Effector memory CD8-positive, alpha-beta T cell (primary cell): ENCODE results near the gene VRK1.
"Not testable (repeated sequence)": the region's sequence is repeated elsewhere in the genome, so short reads cannot be mapped to it uniquely, and the experiment has no call there.

Source experiments
- ATAC-seq: fragments of 150-1000 bp; cut with Tn5 transposase; replicated peaks from 2 replicates; pipeline ENCODE4 v1.10.0; 2021; ENCODE audit warnings: mild to moderate bottlenecking, moderate library complexity
- DNase-seq, 3 experiments: peaks; one replicate each; pipeline ENCODE4 v3.0.0; 2021
- H3K27ac Mint-ChIP-seq, 2 donors: one replicate each; pipeline ENCODE4 v1.8.0; 2022; ENCODE audit warnings: mild to moderate bottlenecking in 2 of 2, mixed read lengths in 2 of 2, moderate library complexity in 2 of 2
- H3K27me3 Mint-ChIP-seq, 2 donors: one replicate each; pipeline ENCODE4 v1.8.0; 2022; ENCODE audit warnings: mixed read lengths in 2 of 2
- H3K36me3 Mint-ChIP-seq: one replicate; pipeline ENCODE4 v1.8.0; 2022; ENCODE audit warnings: mild to moderate bottlenecking, moderate library complexity, mixed read lengths; ENCODE audit not compliant: insufficient read depth
- H3K4me1 Mint-ChIP-seq, 2 donors: one replicate each; pipeline ENCODE4 v1.8.0; 2022; ENCODE audit warnings: low read depth in 2 of 2, mixed read lengths in 2 of 2
- H3K4me3 Mint-ChIP-seq, 2 donors: one replicate each; pipeline ENCODE4 v1.8.0; 2022; ENCODE audit warnings: mild to moderate bottlenecking in 2 of 2, mixed read lengths in 2 of 2, moderate library complexity in 2 of 2
- H3K9me3 Mint-ChIP-seq, 2 donors: one replicate each; pipeline ENCODE4 v1.8.0; 2022; ENCODE audit warnings: mixed read lengths in 2 of 2

The VRK1 gene

DNA sequence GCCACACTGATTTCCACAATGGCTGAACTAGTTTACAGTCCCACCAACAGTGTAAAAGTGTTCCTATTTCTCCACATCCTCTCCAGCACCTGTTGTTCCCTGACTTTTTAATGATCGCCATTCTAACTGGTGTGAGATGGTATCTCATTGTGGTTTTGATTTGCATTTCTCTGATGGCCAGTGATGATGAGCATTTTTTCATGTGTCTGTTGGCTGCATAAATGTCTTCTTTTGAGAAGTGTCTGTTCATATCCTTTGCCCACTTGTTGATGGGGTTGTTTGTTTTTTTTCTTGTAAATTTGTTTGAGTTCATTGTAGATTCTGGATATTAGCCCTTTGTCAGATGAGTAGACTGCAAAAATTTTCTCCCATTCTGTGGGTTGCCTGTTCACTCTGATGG, 32.0 kb upstream of the VRK1 start:
- DNase-seq, H3K4me3 Mint-ChIP-seq, H3K27ac Mint-ChIP-seq, H3K9me3 Mint-ChIP-seq, H3K36me3 Mint-ChIP-seq, H3K4me1 Mint-ChIP-seq, ATAC-seq: not testable (repeated sequence)
- peaks cover 23 to 47% of the 10 kb centered on the region in 2 donors for H3K27me3 Mint-ChIP-seq

- H3K27me3 Mint-ChIP-seq: peaks cover 57 to 70% of the 10 kb centered on the region in 2 donors
- H3K4me3 Mint-ChIP-seq: no peak overlapping the region
- H3K36me3 Mint-ChIP-seq: no peaks in the 10 kb centered on the region
- H3K4me1 Mint-ChIP-seq: no peaks in the 10 kb centered on the region
- no peak overlapping the region for H3K27ac Mint-ChIP-seq
- DNase-seq (no peak), ATAC-seq (no peak)
- no peaks in the 10 kb centered on the region for H3K9me3 Mint-ChIP-seq
Observed at GRCh38 chr14:96772929-96773328, 24.3 kb upstream of the VRK1 start.

- Mint-ChIP-seq H3K36me3 (no peaks in the 10 kb centered on the region), H3K27ac (no peak overlapping the region), H3K4me1 (no peaks in the 10 kb centered on the region), H3K27me3 (peaks cover 29 to 59% of the 10 kb centered on the region in 2 donors), H3K9me3 (no peaks in the 10 kb centered on the region), H3K4me3 (no peak overlapping the region)
- ATAC-seq (no peak), DNase-seq (no peak)
Observed at GRCh38 chr14:96776791-96777190, 20.4 kb upstream of the VRK1 start.

GRCh38 chr14:96780500-96780899, 16.7 kb upstream of the VRK1 start:
- ATAC-seq (no peak), DNase-seq (no peak)
- no peaks in the 10 kb centered on the region for H3K9me3 Mint-ChIP-seq
- H3K27ac Mint-ChIP-seq: no peak overlapping the region
- H3K4me3 Mint-ChIP-seq: no peak overlapping the region
- H3K36me3 Mint-ChIP-seq: no peaks in the 10 kb centered on the region
- no peaks in the 10 kb centered on the region for H3K4me1 Mint-ChIP-seq
- H3K27me3 Mint-ChIP-seq: peaks cover 25 to 70% of the 10 kb centered on the region in 2 donors

DNA sequence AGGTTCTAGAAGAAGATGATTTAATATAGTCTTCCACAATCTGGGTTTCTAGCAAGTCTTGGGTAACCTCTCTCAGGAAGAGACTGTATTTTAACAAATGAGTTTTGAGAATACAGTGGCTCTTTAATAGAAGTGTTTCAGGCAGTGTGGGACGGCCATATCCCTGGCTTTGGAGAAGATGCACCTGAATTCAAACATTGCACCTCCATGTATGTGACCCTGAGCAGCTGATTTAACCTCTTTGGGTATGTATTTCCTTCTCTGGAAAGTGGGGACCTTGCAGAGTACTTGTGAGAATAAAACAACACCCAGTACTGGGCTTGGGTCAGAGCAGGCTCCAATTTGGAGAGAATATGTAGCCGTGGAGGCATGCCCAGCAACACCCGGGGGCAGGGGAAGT, 15.8 kb upstream of the VRK1 start:
- Mint-ChIP-seq H3K4me3 (no peak overlapping the region), H3K9me3 (no peaks in the 10 kb centered on the region), H3K36me3 (no peaks in the 10 kb centered on the region), H3K4me1 (no peaks in the 10 kb centered on the region), H3K27ac (no peak overlapping the region), H3K27me3 (peaks cover 34 to 79% of the 10 kb centered on the region in 2 donors)
- ATAC-seq (no peak), DNase-seq (no peak)

GRCh38 chr14:96782436-96782835, 14.7 kb upstream of the VRK1 start:
- Mint-ChIP-seq H3K36me3 (no peaks in the 10 kb centered on the region), H3K4me1 (no peaks in the 10 kb centered on the region), H3K9me3 (no peaks in the 10 kb centered on the region), H3K27me3 (peaks cover 34 to 72% of the 10 kb centered on the region in 2 donors), H3K27ac (no peak overlapping the region), H3K4me3 (no peak overlapping the region)
- DNase-seq (no peak), ATAC-seq (no peak)

DNA sequence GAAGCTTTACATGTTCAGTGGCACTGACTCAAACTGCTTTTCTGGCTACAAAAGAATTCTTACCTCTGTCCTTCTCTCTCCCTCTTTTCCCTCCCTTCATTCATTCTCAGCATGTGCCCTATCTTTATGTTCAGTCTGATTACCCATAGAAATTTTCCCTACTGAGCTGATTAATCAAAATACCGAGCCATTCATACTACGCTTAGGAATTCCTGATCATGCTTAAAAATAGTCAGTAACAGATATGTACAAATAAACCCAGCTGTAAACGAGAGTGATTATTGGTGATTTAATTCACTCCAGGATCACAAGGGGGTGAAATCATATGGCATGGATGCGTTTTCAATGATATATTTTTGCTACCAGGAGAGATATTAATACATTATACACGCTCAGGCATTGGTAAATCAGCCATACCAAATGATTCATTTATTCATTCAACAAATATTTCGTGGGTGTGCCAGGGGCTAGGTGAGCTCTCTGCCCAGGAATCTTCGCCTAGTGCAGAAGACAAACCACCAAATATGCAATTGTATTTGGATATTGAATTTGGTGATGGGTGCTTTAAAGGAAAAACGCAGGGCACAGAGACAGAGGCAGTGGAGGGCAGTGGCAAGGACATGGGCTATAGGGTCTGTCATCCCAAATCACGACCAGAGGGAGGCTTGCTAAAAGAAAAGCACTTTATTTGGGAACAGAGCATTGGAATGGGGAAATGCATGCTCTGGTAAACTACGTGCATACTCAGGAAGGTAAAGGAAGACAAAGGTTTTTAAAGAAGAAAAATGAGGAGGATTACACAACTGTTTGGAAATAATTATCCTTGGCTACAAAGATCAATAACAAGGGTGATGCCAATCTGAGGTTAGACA, 13.9 kb upstream of the VRK1 start:
- H3K27me3 Mint-ChIP-seq: peaks cover 28 to 68% of the 10 kb centered on the region in 2 donors
- ATAC-seq (no peak), DNase-seq (no peak)
- H3K36me3 Mint-ChIP-seq: no peaks in the 10 kb centered on the region
- H3K4me1 Mint-ChIP-seq: no peaks in the 10 kb centered on the region
- no peaks in the 10 kb centered on the region for H3K9me3 Mint-ChIP-seq
- H3K4me3 Mint-ChIP-seq: no peak overlapping the region
- H3K27ac Mint-ChIP-seq: no peak overlapping the region

GRCh38 chr14:96783915-96784224, 13.3 kb upstream of the VRK1 start:
- ATAC-seq: no peak
- H3K27ac Mint-ChIP-seq: no peak overlapping the region

GRCh38 chr14:96790186-96790585, 7.0 kb upstream of the VRK1 start:
- H3K36me3 Mint-ChIP-seq: no peaks in the 10 kb centered on the region
- DNase-seq (no peak), ATAC-seq (no peak)
- H3K9me3 Mint-ChIP-seq: no peaks in the 10 kb centered on the region
- no peak overlapping the region for H3K27ac Mint-ChIP-seq
- no peak overlapping the region for H3K4me3 Mint-ChIP-seq
- H3K4me1 Mint-ChIP-seq: peaks cover 0 to 5% of the 10 kb centered on the region in 2 donors
- H3K27me3 Mint-ChIP-seq: peaks cover 15 to 51% of the 10 kb centered on the region in 2 donors

More at GRCh38 chr14:96783915-96784224, 13.3 kb upstream of the VRK1 start:
- no peak overlapping the region for H3K4me3 Mint-ChIP-seq
- H3K27me3 Mint-ChIP-seq: peaks cover 28 to 64% of the 10 kb centered on the region in 2 donors
- no peak for DNase-seq
- no peaks in the 10 kb centered on the region for H3K4me1 Mint-ChIP-seq
- no peaks in the 10 kb centered on the region for H3K9me3 Mint-ChIP-seq
- no peaks in the 10 kb centered on the region for H3K36me3 Mint-ChIP-seq

DNA sequence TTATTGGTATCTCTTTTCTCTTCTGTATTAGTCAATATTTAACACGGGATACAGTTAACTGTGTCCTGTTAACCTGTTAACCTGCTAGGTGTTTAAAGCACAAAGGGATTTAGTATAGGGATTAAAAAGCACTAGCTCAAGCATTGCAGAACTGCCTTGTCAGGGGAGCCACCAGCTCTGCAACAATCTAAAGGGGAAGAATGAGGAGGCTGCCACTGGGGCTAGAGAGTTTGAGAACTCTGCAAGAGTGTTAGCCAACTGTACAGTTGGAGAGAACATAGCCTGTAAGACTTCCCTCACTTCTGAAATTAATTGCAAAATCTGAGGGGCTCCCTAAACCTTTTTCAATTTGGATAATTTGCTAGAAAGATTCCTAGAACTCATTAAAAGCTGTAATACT, 6.5 kb upstream of the VRK1 start:
- H3K4me3 Mint-ChIP-seq: no peak overlapping the region
- peaks cover 0 to 5% of the 10 kb centered on the region in 2 donors for H3K4me1 Mint-ChIP-seq
- H3K27me3 Mint-ChIP-seq: peaks cover 15 to 51% of the 10 kb centered on the region in 2 donors
- H3K36me3 Mint-ChIP-seq: no peaks in the 10 kb centered on the region
- DNase-seq (no peak), ATAC-seq (no peak)
- H3K9me3 Mint-ChIP-seq: no peaks in the 10 kb centered on the region
- H3K27ac Mint-ChIP-seq: no peak overlapping the region

DNA sequence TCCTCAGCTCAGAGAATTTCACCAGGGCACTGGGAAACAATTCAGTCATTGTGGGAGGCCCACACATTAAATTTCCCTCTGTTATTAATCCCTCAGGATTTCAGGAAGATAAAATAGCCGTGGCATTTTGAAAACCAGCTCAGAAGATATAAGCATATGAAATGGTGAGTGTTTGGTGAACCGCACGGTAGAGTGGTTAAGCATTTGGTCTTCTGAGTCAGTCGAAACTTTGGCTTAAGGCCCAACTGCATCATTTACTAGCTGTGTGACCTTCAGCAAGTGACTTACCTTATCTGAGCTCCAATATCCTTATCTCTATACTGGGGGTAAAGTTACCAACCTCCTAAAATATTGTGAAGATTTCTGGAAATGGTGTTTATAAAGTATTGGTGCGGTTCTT, 5.2 kb upstream of the VRK1 start:
- Mint-ChIP-seq H3K27me3 (peaks cover 11 to 46% of the 10 kb centered on the region in 2 donors), H3K4me1 (peaks cover 1 to 9% of the 10 kb centered on the region in 2 donors), H3K27ac (no peak overlapping the region), H3K4me3 (no peak overlapping the region), H3K9me3 (no peaks in the 10 kb centered on the region), H3K36me3 (no peaks in the 10 kb centered on the region)
- DNase-seq: no peak
- no peak for ATAC-seq

GRCh38 chr14:96792591-96792990, 4.6 kb upstream of the VRK1 start:
- H3K4me1 Mint-ChIP-seq: peaks cover 3 to 10% of the 10 kb centered on the region in 2 donors
- H3K36me3 Mint-ChIP-seq: peaks cover 1% of the 10 kb centered on the region
- no peaks in the 10 kb centered on the region for H3K9me3 Mint-ChIP-seq
- H3K27me3 Mint-ChIP-seq: peaks cover 11 to 46% of the 10 kb centered on the region in 2 donors
- no peak overlapping the region for H3K27ac Mint-ChIP-seq
- ATAC-seq (no peak), DNase-seq (no peak)
- H3K4me3 Mint-ChIP-seq: no peak overlapping the region

GRCh38 chr14:96793547-96793946, 3.6 kb upstream of the VRK1 start:
- Mint-ChIP-seq H3K4me3 (no peak overlapping the region), H3K4me1 (peaks cover 12 to 19% of the 10 kb centered on the region in 2 donors), H3K27ac (no peak overlapping the region), H3K36me3 (peaks cover 7% of the 10 kb centered on the region), H3K9me3 (no peaks in the 10 kb centered on the region), H3K27me3 (peaks cover 11 to 39% of the 10 kb centered on the region in 2 donors)
- no peak for ATAC-seq
- DNase-seq: no peak

DNA sequence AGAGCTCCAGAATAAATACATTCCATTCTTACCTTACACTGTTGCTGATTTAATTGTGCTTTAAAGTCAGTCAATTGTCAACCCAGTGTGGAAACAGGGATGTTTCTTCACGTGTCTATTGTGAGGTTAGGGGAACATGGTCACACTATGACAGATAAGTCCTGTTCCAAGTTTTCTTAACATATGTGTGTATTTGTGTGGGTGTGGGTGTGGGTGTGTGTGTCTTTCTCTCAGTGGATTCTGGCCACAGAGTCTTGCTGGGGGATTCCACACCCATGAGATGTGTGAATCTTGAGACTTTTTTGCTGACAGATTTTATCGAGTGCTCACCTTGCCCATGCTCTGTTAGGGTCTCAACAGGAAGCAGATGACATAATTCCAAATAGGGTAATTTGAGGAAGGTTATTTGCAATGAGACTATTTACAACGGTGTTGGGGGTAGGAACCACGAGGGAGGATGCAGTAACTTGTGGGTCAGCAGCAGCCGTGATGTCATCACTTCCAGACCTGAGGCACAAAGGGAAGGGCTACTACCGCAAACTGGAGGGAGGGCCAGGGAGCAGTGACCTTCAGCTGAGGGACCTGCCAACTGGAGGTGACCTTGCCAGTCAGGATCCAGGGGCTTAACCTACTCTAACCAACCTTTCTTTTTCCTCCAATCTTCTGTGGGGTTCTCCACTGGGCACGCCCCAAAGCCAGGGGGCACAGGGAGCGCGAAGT, 1.9 kb upstream of the VRK1 start:
- H3K9me3 Mint-ChIP-seq: no peaks in the 10 kb centered on the region
- ATAC-seq (no peak), DNase-seq (no peak)
- peaks cover 11 to 28% of the 10 kb centered on the region in 2 donors for H3K27me3 Mint-ChIP-seq
- peaks cover 15 to 16% of the 10 kb centered on the region in 2 donors for H3K4me1 Mint-ChIP-seq
- H3K36me3 Mint-ChIP-seq: peaks cover 7% of the 10 kb centered on the region
- no peak overlapping the region for H3K27ac Mint-ChIP-seq
- peak overlapping the region in 1 of 2 donors; percentile 31 for H3K4me3 Mint-ChIP-seq
